Measurements from ENCODE around the gene CELSR1. TPM values are rescaled to one million over a fixed set of nuclear protein-coding genes. Genes with fewer than 3 reads are reported as not detected.
A peak's percentile ranks its signal among the peaks of the same experiment; 100 is the strongest.

Gene CELSR1
- total RNA-seq, 1 donor from 2014 or later = 5.1 TPM

DNA sequence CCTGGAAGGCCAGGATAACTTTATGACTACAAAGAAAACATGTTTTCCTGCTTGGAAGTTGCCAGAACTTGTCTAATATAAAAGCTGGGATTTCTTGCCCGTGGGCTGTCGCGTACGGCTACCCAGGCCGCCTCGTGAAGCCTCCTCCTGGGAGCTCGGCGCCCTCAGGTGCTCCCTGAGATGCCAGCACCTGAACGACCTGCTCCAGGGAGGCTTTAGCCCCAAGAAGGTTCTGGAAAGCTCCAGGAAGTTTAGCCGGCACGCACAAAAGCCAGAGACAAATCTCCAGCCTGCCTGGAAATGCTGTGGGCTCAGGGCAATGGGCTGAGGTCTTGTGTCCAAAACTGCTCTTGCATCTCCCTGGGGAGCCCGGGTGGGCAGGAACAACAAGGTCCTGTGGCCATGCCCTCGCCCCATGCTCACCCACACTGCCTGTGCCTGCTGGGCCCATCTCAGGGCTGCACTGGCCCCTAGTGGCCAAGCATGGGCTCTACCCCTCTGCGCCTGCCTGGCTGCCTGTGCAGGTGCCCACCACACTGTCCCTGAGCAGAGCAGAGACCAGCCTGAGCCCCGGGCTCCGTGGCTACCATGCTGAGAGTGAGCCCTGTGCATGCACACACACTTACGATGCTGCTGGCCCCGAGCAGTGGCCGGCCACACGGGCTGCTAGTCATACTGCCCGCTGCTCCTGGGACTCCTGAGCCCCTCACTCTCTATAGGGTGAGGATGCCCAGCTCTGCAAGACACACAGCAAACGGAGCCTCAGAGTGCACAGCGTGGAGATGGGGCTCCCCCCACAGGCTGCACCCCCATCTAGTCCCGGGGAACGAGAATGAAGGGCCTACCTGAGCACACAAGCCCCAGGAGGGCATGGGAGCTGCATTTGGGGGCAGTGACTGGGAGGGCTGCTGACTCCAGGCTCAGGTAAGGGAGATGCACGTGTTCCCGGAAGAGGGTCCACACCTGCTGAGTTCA, 4.9 kb upstream of the CELSR1 start:
- peaks cover 17% of the 10 kb centered on the region for H3K4me1 Mint-ChIP-seq
- H3K27ac Mint-ChIP-seq (ENCODE audit: unreplicated experiment) = no peak overlapping the region
- peaks cover 72% of the 10 kb centered on the region for H3K27me3 Mint-ChIP-seq (ENCODE audit: low read depth)
- H3K4me3 Mint-ChIP-seq = peak overlapping the region; percentile 42
- H3K36me3 Mint-ChIP-seq (ENCODE audit: low read depth) = no peaks in the 10 kb centered on the region
- DNase-seq (ENCODE audit: low read depth, low spot score) = peak; percentile 78
- no peaks in the 10 kb centered on the region for H3K9me3 Mint-ChIP-seq
- TF ChIP-seq, protein P1, sequence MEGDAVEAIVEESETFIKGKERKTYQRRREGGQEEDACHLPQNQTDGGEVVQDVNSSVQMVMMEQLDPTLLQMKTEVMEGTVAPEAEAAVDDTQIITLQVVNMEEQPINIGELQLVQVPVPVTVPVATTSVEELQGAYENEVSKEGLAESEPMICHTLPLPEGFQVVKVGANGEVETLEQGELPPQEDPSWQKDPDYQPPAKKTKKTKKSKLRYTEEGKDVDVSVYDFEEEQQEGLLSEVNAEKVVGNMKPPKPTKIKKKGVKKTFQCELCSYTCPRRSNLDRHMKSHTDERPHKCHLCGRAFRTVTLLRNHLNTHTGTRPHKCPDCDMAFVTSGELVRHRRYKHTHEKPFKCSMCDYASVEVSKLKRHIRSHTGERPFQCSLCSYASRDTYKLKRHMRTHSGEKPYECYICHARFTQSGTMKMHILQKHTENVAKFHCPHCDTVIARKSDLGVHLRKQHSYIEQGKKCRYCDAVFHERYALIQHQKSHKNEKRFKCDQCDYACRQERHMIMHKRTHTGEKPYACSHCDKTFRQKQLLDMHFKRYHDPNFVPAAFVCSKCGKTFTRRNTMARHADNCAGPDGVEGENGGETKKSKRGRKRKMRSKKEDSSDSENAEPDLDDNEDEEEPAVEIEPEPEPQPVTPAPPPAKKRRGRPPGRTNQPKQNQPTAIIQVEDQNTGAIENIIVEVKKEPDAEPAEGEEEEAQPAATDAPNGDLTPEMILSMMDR (conservative IDR thresholded peaks at IDR 0.05) = peak; percentile 95

DNA sequence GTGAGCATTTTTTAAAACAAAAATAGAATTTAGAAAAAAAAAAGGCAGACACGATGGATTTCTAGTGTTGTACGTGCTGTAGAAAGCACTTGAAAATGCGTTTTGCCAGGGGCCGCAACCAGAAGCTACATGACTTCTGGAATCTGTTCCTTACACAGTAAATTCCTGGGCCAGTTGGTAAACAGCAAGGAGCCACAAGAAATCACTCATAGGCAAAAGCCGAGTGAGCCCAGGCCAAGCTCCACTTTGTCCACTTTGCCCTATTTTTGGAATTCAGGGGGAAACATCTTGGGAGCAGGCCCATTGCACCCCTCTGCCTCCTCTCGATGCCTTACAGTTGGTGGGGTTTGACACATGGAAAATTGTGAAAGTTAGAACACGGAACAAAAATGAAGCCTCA, 4.1 kb upstream of the CELSR1 start:
- Mint-ChIP-seq H3K27me3 (ENCODE audit: low read depth) (peaks cover 68% of the 10 kb centered on the region), H3K4me3 (no peak overlapping the region), H3K9me3 (no peaks in the 10 kb centered on the region), H3K4me1 (peaks cover 16% of the 10 kb centered on the region), H3K27ac (ENCODE audit: unreplicated experiment) (no peak overlapping the region), H3K36me3 (ENCODE audit: low read depth) (no peaks in the 10 kb centered on the region)
- no peak for DNase-seq (ENCODE audit: low read depth, low spot score)
- TF ChIP-seq, protein P1 (conservative IDR thresholded peaks at IDR 0.05) = no peak

DNA sequence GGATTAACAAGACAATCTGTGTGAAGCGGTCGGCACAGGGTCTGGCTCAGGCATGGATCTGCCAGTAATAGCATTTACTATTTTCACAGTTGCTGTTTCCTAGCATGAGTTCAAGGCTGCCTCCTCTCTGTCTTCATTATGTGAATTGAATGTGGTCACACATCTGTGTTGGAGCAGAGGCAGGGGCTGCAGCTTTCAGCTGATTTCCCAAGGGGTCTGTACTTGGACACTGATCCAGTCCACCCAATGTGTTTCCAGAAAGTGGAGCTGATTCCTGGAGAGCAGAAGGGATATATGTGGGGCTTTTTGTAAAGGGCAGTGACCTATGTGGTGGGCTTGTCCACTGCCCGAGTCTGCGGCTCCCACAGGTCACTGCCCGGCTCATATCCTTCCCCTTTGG, 3.5 kb upstream of the CELSR1 start:
- H3K4me1 Mint-ChIP-seq = peaks cover 12% of the 10 kb centered on the region
- H3K4me3 Mint-ChIP-seq = peak overlapping the region; percentile 18
- H3K27ac Mint-ChIP-seq (ENCODE audit: unreplicated experiment) = no peak overlapping the region
- no peaks in the 10 kb centered on the region for H3K9me3 Mint-ChIP-seq
- H3K27me3 Mint-ChIP-seq (ENCODE audit: low read depth) = peaks cover 65% of the 10 kb centered on the region
- DNase-seq (ENCODE audit: low read depth, low spot score) = no peak
- TF ChIP-seq, protein P1 (conservative IDR thresholded peaks at IDR 0.05) = no peak
- no peaks in the 10 kb centered on the region for H3K36me3 Mint-ChIP-seq (ENCODE audit: low read depth)

DNA sequence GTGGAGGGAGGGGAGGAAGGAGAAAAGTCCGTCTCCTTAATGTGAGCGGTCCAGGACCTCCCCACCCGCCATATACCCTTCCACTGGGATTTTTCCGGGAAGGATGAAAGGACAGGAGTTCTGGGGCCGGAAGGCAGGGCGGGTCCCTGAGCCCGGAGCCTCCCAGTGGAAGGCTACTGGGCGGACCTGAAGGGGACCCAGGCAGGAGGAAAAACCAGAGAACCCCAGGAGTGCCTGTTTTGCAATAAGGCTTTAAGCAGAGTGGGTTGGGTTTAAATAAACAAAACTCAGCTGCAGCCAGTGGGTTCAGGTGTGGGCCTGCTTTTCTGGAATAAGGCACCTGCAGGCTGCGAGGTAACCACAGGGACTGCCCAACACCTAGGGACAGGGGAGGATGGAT, 1.7 kb upstream of the CELSR1 start:
- TF ChIP-seq, protein P1 (conservative IDR thresholded peaks at IDR 0.05) = no peak
- H3K4me3 Mint-ChIP-seq = peak overlapping the region; percentile 84
- H3K27ac Mint-ChIP-seq (ENCODE audit: unreplicated experiment) = no peak overlapping the region
- H3K4me1 Mint-ChIP-seq = peaks cover 11% of the 10 kb centered on the region
- no peak for DNase-seq (ENCODE audit: low read depth, low spot score)
- peaks cover 6% of the 10 kb centered on the region for H3K36me3 Mint-ChIP-seq (ENCODE audit: low read depth)
- H3K27me3 Mint-ChIP-seq (ENCODE audit: low read depth) = peaks cover 74% of the 10 kb centered on the region
- no peaks in the 10 kb centered on the region for H3K9me3 Mint-ChIP-seq

DNA sequence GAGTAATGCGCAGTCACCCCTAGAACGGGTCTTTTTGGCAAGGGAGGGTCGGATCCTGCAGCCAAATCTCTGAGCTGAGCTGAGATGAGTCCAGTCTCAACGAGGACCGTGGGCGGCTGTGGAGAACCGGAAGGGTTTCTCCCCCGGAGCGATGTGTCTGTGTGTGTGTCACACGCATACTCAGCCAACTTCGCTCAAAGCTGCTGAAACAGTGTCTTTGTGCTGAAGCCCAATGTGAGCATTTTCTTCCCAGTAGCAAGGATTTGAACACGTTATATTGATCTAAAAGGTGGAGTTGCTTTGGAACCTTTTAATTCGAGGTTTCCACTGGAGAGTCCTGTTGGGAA, 1.4 kb upstream of the CELSR1 start:
- peaks cover 11% of the 10 kb centered on the region for H3K4me1 Mint-ChIP-seq
- H3K4me3 Mint-ChIP-seq = peak overlapping the region; percentile 84
- TF ChIP-seq, protein P1 (conservative IDR thresholded peaks at IDR 0.05) = peak; percentile 25
- H3K9me3 Mint-ChIP-seq = no peaks in the 10 kb centered on the region
- no peak overlapping the region for H3K27ac Mint-ChIP-seq (ENCODE audit: unreplicated experiment)
- no peak for DNase-seq (ENCODE audit: low read depth, low spot score)
- H3K36me3 Mint-ChIP-seq (ENCODE audit: low read depth) = peaks cover 6% of the 10 kb centered on the region
- peaks cover 77% of the 10 kb centered on the region for H3K27me3 Mint-ChIP-seq (ENCODE audit: low read depth)

Data from neural crest cell (in vitro differentiated cells).